HL-60 (cell line): ENCODE results near the gene MROH2A.

ENCODE experiments used
- DNase-seq, 2 experiments: peaks; one replicate each; pipeline ENCODE4 v3.0.0-alpha.2; 2010 to 2020; ENCODE audit warnings: low read depth in 1 of 2, low spot score in 1 of 2
- H3K27ac ChIP-seq: fragments of 250-450 bp; sonication (Bioruptor Pico); replicated peaks from 2 replicates; pipeline ENCODE4 v1.5.1; 2020; ENCODE audit warnings: mild to moderate bottlenecking, moderate library complexity
- H3K27me3 ChIP-seq: fragments of 250-450 bp; sonication (Bioruptor Pico); 2 replicates; pipeline ENCODE4 v1.5.1; 2021; ENCODE audit warnings: mild to moderate bottlenecking, moderate library complexity; ENCODE audit not compliant: insufficient read depth, poor library complexity, severe bottlenecking
- H3K4me3 ChIP-seq: replicated peaks from 2 replicates; pipeline ENCODE4 v1.5.1; 2011; ENCODE audit warnings: mild to moderate bottlenecking, control low read depth, low read length; ENCODE audit not compliant: insufficient read depth
- GABPA ChIP-seq: IDR thresholded peaks from 2 replicates; pipeline ENCODE4 v1.6.1; 2012; ENCODE audit warnings: low read depth
- POLR2AphosphoS5 ChIP-seq: IDR thresholded peaks from 2 replicates; pipeline ENCODE4 v1.6.1; 2012; ENCODE audit warnings: low read depth
- SPI1 ChIP-seq: IDR thresholded peaks from 2 replicates; pipeline ENCODE4 v1.6.1; 2012; ENCODE audit warnings: low read depth, mild to moderate bottlenecking, borderline replicate concordance
- TF ChIP-seq, protein P1 (sequence below): IDR thresholded peaks from one replicate; pipeline ENCODE4 v1.5.1; 2011; ENCODE audit warnings: low read length, control low read depth, inconsistent platforms; ENCODE audit not compliant: insufficient read depth
- TF ChIP-seq, protein P2 (sequence below): IDR thresholded peaks from 2 replicates; pipeline ENCODE4 v1.6.1; 2012; ENCODE audit warnings: low read depth; ENCODE audit not compliant: insufficient replicate concordance

Gene MROH2A

DNA sequence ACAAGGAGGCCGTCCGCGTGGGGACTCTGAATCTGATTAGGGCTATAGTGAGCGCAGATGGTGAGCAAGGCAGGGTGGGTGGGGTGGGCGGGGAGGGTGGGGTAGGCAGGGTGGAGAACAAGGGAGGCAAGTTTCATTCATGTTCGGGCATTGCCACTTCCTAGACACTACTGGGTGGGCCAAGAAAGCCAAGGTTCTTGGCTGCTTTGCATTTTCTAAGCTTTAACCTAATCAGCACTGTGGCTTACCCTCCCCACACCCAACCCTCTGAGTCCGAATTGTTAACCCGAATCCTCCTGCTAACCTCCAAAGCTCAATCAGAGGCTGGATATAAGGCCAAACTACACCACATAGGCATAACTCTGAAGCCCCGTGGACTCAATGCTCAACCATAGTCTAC is 18.1 kb downstream of the MROH2A start:
- H3K4me3 ChIP-seq: no peak overlapping the region
- no peak for DNase-seq
- H3K27ac ChIP-seq: no peak overlapping the region
- H3K27me3 ChIP-seq: no peaks in the 10 kb centered on the region
- TF ChIP-seq GABPA: no peak
- TF ChIP-seq, protein P1, sequence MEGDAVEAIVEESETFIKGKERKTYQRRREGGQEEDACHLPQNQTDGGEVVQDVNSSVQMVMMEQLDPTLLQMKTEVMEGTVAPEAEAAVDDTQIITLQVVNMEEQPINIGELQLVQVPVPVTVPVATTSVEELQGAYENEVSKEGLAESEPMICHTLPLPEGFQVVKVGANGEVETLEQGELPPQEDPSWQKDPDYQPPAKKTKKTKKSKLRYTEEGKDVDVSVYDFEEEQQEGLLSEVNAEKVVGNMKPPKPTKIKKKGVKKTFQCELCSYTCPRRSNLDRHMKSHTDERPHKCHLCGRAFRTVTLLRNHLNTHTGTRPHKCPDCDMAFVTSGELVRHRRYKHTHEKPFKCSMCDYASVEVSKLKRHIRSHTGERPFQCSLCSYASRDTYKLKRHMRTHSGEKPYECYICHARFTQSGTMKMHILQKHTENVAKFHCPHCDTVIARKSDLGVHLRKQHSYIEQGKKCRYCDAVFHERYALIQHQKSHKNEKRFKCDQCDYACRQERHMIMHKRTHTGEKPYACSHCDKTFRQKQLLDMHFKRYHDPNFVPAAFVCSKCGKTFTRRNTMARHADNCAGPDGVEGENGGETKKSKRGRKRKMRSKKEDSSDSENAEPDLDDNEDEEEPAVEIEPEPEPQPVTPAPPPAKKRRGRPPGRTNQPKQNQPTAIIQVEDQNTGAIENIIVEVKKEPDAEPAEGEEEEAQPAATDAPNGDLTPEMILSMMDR: no peak
- no peak for TF ChIP-seq POLR2AphosphoS5
- TF ChIP-seq, protein P2, sequence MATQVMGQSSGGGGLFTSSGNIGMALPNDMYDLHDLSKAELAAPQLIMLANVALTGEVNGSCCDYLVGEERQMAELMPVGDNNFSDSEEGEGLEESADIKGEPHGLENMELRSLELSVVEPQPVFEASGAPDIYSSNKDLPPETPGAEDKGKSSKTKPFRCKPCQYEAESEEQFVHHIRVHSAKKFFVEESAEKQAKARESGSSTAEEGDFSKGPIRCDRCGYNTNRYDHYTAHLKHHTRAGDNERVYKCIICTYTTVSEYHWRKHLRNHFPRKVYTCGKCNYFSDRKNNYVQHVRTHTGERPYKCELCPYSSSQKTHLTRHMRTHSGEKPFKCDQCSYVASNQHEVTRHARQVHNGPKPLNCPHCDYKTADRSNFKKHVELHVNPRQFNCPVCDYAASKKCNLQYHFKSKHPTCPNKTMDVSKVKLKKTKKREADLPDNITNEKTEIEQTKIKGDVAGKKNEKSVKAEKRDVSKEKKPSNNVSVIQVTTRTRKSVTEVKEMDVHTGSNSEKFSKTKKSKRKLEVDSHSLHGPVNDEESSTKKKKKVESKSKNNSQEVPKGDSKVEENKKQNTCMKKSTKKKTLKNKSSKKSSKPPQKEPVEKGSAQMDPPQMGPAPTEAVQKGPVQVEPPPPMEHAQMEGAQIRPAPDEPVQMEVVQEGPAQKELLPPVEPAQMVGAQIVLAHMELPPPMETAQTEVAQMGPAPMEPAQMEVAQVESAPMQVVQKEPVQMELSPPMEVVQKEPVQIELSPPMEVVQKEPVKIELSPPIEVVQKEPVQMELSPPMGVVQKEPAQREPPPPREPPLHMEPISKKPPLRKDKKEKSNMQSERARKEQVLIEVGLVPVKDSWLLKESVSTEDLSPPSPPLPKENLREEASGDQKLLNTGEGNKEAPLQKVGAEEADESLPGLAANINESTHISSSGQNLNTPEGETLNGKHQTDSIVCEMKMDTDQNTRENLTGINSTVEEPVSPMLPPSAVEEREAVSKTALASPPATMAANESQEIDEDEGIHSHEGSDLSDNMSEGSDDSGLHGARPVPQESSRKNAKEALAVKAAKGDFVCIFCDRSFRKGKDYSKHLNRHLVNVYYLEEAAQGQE: no peak
- no peak for TF ChIP-seq SPI1

DNA sequence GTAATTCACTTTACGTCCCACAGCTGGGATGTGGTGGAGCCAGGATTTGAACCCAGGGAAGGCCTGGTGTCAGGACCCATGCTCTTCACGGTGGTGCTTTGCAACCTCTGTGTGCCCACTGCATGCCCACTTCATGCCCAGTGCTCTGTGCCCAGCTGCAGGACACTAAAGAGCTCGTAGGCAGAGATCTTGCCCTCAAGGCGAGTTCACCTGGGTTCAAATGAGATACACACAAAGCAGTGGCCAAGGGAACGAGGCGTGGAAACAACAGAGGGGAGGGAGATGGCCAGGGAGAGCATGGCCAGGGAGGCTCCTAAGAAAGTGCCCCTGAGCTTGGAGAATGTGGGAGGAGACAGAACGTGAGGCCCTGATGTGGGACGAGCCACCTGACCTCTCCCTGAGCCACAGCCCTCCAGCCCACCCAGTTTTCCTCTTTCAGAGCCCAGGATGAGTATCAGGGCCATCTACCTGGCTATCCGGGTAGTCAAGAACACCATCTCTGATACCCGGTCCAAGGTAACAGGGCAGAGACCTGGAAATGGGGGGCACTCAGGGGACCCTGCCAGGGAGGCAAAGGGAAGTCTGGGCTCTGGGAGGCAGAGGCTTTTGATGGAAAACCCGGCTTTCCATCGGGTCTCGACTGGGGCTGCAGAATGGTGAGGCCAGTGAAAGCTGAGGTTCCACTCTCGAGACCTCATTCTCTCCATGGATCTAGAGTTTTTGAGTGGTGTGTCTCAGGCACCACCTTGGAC is 20.4 kb downstream of the MROH2A start:
- DNase-seq: no peak
- Histone ChIP-seq H3K27ac (no peak overlapping the region), H3K27me3 (no peaks in the 10 kb centered on the region), H3K4me3 (no peak overlapping the region)
- TF ChIP-seq POLR2AphosphoS5 (no peak), SPI1 (no peak), GABPA (no peak)
- TF ChIP-seq, protein P2: no peak
- TF ChIP-seq, protein P1: no peak

DNA sequence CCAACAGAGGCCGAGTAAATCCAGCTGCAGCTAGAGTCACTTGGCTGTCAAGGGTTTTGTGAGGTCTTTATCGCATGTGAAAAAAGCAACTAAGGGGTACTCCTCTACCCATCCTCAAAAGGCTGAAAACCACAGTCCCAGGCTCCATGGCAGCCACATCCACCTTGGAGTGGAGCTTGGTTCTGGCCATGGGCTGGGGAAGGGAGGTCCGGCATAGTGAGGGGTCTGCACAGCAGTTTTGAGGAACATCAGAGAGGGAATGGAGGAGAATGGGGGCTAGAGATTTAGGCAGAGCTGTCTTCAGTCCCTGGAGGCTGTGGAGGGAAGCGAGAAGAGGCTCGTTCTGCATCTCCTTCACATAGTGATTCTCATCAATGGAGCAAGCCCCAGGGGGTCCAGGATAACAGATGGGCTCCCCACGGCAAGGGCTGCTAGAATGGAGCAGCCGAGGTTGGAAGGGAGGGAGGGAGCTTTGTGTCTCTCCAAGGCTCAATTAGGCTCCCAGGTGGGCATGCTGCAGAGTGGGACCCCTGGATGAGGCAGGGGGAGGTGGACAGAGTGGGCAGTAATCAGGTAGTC is 21.0 kb downstream of the MROH2A start:
- DNase-seq: no peak
- TF ChIP-seq, protein P1: no peak
- TF ChIP-seq POLR2AphosphoS5 (no peak), SPI1 (no peak), GABPA (no peak)
- TF ChIP-seq, protein P2: no peak

More for the DNA sequence above, 21.0 kb downstream of the MROH2A start:
- Histone ChIP-seq H3K27me3 (no peaks in the 10 kb centered on the region), H3K4me3 (no peak overlapping the region), H3K27ac (no peak overlapping the region)
